Measurements from ENCODE around the gene LIMK2. TPM values are rescaled to one million over a fixed set of nuclear protein-coding genes. Genes with fewer than 3 reads are reported as not detected.
A peak's percentile ranks its signal among the peaks of the same experiment; 100 is the strongest.

Gene LIMK2
- total and polyA plus RNA-seq, 9 of the 15 experiments (the other 6 are each of a cell fraction or from before 2014, with no cell fraction given) = 1.1 to 14.5 (median 8.5) TPM

DNA sequence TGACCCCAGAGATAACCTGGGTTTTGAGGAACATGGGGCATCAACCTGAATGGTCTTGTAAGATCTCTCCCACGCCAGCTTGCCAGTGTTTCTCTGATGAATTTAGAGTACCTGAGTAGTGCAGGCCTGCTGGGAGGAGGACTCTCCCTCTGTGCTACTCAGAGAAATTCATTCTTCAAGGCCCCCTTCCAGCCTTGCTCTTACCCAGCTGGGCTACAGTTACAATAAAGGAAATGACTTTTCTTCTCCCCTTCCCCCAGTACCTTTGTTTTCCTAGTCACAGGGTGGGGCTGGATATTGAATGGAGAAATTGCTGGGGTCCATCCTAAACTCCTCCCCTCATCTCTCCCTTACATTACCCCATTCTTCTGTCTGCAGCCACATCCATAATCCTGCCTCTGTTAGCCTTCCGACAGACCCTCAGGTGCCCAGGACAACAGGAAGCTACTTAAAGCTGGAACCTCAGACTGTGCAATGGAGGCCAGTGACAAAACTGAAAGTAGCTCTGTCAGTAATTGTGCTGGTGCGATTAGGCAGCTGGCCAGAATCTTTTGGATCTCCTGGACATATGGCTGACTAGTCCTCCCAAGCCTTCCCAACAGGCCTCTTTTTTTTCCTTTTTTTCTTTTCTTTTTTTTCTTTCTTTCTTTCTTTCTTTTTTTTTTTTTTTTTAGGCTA, 17.4 kb downstream of the LIMK2 start:
- Histone ChIP-seq H2AFZ (ENCODE audit: low read depth, low read length) (peak overlapping the region; percentile 35; the same call in 1 of the 2 replicates), H3K27ac (ENCODE audit: extremely low read depth, low read depth, low read length) (peak overlapping the region; percentile 52; the same call in 2 of the 3 replicates)
- peak; percentile 6 for FAIRE-seq
- TF ChIP-seq DPF2 (IDR thresholded peaks at IDR 0.05) (0 out of 2 replicates have a peak, but pooled peaks have one; percentile 21), LCOR (CRISPR knock-in tag; IDR thresholded peaks at IDR 0.05) (no peak), CBX2 (IDR thresholded peaks at IDR 0.05; ENCODE audit: insufficient read depth, low read length, poor library complexity, severe bottlenecking) (no peak), YY1 (IDR thresholded peaks at IDR 0.05; ENCODE audit: borderline replicate concordance in 1 of 3, control insufficient read depth in 1 of 3, extremely low read depth in 1 of 3, insufficient read depth in 3 of 3, insufficient read length in 1 of 3, insufficient replicate concordance in 2 of 3, low read depth in 1 of 3, low read length in 2 of 3) (peak in 1 of 3 experiments; percentile 38), C11orf30 (IDR thresholded peaks at IDR 0.05; ENCODE audit: low read depth) (no peak), ARID1B (IDR thresholded peaks at IDR 0.05) (0 out of 2 replicates have a peak, but pooled peaks have one; percentile 17), ZNF384 (IDR thresholded peaks at IDR 0.05; ENCODE audit: low read depth, low read length) (no peak), NFIC (IDR thresholded peaks at IDR 0.05) (peak; percentile 49), ZNF436 (CRISPR knock-in tag; IDR thresholded peaks at IDR 0.05) (no peak), FOXK2 (conservative IDR thresholded peaks at IDR 0.05 in 1 of 2, IDR thresholded peaks at IDR 0.05 in 1 of 2; ENCODE audit: low read depth in 2 of 2) (0 out of 4 replicates have a peak, but pooled peaks of 1 of the 2 experiments have one; percentile 17), ETV6 (IDR thresholded peaks at IDR 0.05; ENCODE audit: borderline replicate concordance in 1 of 2, low read depth in 2 of 2, low read length in 1 of 2) (no peak), ETV6 (CRISPR knock-in tag; IDR thresholded peaks at IDR 0.05; ENCODE audit: borderline replicate concordance) (no peak), CBFA2T3 (IDR thresholded peaks at IDR 0.05) (0 out of 2 replicates have a peak, but pooled peaks have one; percentile 16)
- TF ChIP-seq, protein P1, sequence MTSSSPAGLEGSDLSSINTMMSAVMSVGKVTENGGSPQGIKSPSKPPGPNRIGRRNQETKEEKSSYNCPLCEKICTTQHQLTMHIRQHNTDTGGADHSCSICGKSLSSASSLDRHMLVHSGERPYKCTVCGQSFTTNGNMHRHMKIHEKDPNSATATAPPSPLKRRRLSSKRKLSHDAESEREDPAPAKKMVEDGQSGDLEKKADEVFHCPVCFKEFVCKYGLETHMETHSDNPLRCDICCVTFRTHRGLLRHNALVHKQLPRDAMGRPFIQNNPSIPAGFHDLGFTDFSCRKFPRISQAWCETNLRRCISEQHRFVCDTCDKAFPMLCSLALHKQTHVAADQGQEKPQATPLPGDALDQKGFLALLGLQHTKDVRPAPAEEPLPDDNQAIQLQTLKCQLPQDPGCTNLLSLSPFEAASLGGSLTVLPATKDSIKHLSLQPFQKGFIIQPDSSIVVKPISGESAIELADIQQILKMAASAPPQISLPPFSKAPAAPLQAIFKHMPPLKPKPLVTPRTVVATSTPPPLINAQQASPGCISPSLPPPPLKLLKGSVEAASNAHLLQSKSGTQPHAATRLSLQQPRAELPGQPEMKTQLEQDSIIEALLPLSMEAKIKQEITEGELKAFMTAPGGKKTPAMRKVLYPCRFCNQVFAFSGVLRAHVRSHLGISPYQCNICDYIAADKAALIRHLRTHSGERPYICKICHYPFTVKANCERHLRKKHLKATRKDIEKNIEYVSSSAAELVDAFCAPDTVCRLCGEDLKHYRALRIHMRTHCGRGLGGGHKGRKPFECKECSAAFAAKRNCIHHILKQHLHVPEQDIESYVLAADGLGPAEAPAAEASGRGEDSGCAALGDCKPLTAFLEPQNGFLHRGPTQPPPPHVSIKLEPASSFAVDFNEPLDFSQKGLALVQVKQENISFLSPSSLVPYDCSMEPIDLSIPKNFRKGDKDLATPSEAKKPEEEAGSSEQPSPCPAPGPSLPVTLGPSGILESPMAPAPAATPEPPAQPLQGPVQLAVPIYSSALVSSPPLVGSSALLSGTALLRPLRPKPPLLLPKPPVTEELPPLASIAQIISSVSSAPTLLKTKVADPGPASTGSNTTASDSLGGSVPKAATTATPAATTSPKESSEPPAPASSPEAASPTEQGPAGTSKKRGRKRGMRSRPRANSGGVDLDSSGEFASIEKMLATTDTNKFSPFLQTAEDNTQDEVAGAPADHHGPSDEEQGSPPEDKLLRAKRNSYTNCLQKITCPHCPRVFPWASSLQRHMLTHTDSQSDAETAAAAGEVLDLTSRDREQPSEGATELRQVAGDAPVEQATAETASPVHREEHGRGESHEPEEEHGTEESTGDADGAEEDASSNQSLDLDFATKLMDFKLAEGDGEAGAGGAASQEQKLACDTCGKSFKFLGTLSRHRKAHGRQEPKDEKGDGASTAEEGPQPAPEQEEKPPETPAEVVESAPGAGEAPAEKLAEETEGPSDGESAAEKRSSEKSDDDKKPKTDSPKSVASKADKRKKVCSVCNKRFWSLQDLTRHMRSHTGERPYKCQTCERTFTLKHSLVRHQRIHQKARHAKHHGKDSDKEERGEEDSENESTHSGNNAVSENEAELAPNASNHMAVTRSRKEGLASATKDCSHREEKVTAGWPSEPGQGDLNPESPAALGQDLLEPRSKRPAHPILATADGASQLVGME (CRISPR knock-in tag; IDR thresholded peaks at IDR 0.05) = no peak

More for the DNA sequence above, 17.4 kb downstream of the LIMK2 start:
- no TSS peak for BruUV-seq (replicated peaks)
- ATAC-seq (peak; percentile 75), DNase-seq (ENCODE audit: extremely low read depth in 1 of 4, low spot score in 3 of 4) (peak in 2 of 4 experiments; percentile 15 to 32)
- Histone ChIP-seq H4K20me1 (replicated peaks; ENCODE audit: control insufficient read depth, insufficient read depth, low read length) (no peaks in the 10 kb centered on the region), H3K27me3 (ENCODE audit: control insufficient read depth in 2 of 2, insufficient read depth in 2 of 2, low read length in 2 of 2) (no peaks in the 10 kb centered on the region), H3K4me1 (replicated peaks in 1 of 2; ENCODE audit: control insufficient read depth in 2 of 2, insufficient read depth in 2 of 2, low read length in 2 of 2) (peaks cover 0 to 34% of the 10 kb centered on the region in 2 experiments; a peak in 3 of 5 replicates), H3K9me1 (ENCODE audit: control insufficient read depth, insufficient read depth, low read length) (no peaks in the 10 kb centered on the region), H3K9ac (ENCODE audit: insufficient read depth in 1 of 2, low read depth in 2 of 2, low read length in 2 of 2) (peak overlapping the region in 1 of 2 experiments; percentile 36; a peak in 2 of 4 replicates), H3K36me3 (ENCODE audit: control insufficient read depth, insufficient read depth, low read length) (peaks cover 8% of the 10 kb centered on the region; the same call in 2 of the 3 replicates), H3K4me2 (ENCODE audit: insufficient read depth, low read length) (peak overlapping the region; percentile 50), H3K79me2 (ENCODE audit: control insufficient read depth, insufficient read depth, low read length) (no peaks in the 10 kb centered on the region; the same call in 2 of the 3 replicates), H3K9me3 (replicated peaks; ENCODE audit: control insufficient read depth, insufficient read depth, low read depth, low read length) (no peaks in the 10 kb centered on the region), H3K4me3 (no peak overlapping the region)
- intact Hi-C loops (cut with micrococcal nuclease) (loop anchor here (2.0 kb wide), 3 partner anchors 17 to 121 kb away; partner anchors contain the start of gene LIMK2), in situ Hi-C loops (cut with MboI) (loop anchor here (5.0 kb wide), 1 partner anchor 127 kb away; no protein-coding TSS in a partner anchor)
- ChIA-PET CTCF (ENCODE audit: low intra/inter-chr PET ratio) (interaction anchor here (1.3 kb wide), 1 partner anchor 281 kb away, joined by 3 read pairs; no protein-coding TSS in a partner anchor), POLR2A (interaction anchor here (0.5 to 1.1 kb wide), 3 partner anchors 9 to 147 kb away, joined by 3 read pairs; no protein-coding TSS in a partner anchor)
- WGBS (ENCODE audit: insufficient coverage, low coverage, missing lambda C conversion rate) = 28% methylated on average over 2 of the region's 3 CpGs

Measured in K562 (cell line).